HG02981 (cell line): Measurements from ENCODE around the gene LCNL1.

Experiments used
- ATAC-seq: cut with Tn5 transposase; IDR thresholded peaks from one replicate; pipeline ENCODE4 v1.9.1; 2021; ENCODE audit warnings: mild to moderate bottlenecking, moderate library complexity; ENCODE audit not compliant: unreplicated experiment

The LCNL1 gene

GRCh38 chr9:137008312-137008711, 25.5 kb downstream of the LCNL1 start:
- no peak for ATAC-seq

- no peak for ATAC-seq
Observed at GRCh38 chr9:137009217-137009616, 26.4 kb downstream of the LCNL1 start.

GRCh38 chr9:137009938-137010732, 27.3 kb downstream of the LCNL1 start:
- no peak for ATAC-seq

GRCh38 chr9:137011156-137011555, 28.4 kb downstream of the LCNL1 start:
- no peak for ATAC-seq

- ATAC-seq = no peak
Observed at GRCh38 chr9:137011907-137012675, 29.3 kb downstream of the LCNL1 start.

- ATAC-seq = no peak
Observed at GRCh38 chr9:137012694-137013570, 30.1 kb downstream of the LCNL1 start.

GRCh38 chr9:137013571-137013940, 30.8 kb downstream of the LCNL1 start:
- no peak for ATAC-seq

- ATAC-seq = no peak
Observed at GRCh38 chr9:137014166-137014565, 31.4 kb downstream of the LCNL1 start.

- ATAC-seq = no peak
Observed at GRCh38 chr9:137014776-137015539, 32.2 kb downstream of the LCNL1 start.

GRCh38 chr9:137015540-137015930, 32.7 kb downstream of the LCNL1 start:
- ATAC-seq = no peak

GRCh38 chr9:137015976-137016375, 33.2 kb downstream of the LCNL1 start:
- no peak for ATAC-seq

GRCh38 chr9:137016436-137016835, 33.6 kb downstream of the LCNL1 start:
- ATAC-seq = no peak

GRCh38 chr9:137017071-137017470, 34.3 kb downstream of the LCNL1 start:
- no peak for ATAC-seq

GRCh38 chr9:137017791-137018497, 35.2 kb downstream of the LCNL1 start:
- ATAC-seq = no peak

GRCh38 chr9:137018761-137019559, 36.2 kb downstream of the LCNL1 start:
- ATAC-seq = no peak

GRCh38 chr9:137019891-137020683, 37.3 kb downstream of the LCNL1 start:
- no peak for ATAC-seq

- ATAC-seq = no peak
Observed at GRCh38 chr9:137020771-137021567, 38.2 kb downstream of the LCNL1 start.
